GM12875 (cell line): ENCODE data around the gene KRIT1.
"Not testable (repeated sequence)": the region's sequence is repeated elsewhere in the genome, so short reads cannot be mapped to it uniquely, and the experiment has no call there.

Experiments used
- H3K4me3 ChIP-seq: one replicate; pipeline ENCODE4 v1.5.1; 2011; ENCODE audit warnings: low read depth, low read length, control low read depth
- TF ChIP-seq, protein P1 (sequence below): IDR thresholded peaks from 2 replicates; pipeline ENCODE4 v1.5.1; 2011; ENCODE audit warnings: low read depth, mild to moderate bottlenecking, control low read depth, inconsistent platforms, low read length, moderate library complexity, borderline replicate concordance; ENCODE audit not compliant: insufficient read depth

Gene KRIT1

DNA sequence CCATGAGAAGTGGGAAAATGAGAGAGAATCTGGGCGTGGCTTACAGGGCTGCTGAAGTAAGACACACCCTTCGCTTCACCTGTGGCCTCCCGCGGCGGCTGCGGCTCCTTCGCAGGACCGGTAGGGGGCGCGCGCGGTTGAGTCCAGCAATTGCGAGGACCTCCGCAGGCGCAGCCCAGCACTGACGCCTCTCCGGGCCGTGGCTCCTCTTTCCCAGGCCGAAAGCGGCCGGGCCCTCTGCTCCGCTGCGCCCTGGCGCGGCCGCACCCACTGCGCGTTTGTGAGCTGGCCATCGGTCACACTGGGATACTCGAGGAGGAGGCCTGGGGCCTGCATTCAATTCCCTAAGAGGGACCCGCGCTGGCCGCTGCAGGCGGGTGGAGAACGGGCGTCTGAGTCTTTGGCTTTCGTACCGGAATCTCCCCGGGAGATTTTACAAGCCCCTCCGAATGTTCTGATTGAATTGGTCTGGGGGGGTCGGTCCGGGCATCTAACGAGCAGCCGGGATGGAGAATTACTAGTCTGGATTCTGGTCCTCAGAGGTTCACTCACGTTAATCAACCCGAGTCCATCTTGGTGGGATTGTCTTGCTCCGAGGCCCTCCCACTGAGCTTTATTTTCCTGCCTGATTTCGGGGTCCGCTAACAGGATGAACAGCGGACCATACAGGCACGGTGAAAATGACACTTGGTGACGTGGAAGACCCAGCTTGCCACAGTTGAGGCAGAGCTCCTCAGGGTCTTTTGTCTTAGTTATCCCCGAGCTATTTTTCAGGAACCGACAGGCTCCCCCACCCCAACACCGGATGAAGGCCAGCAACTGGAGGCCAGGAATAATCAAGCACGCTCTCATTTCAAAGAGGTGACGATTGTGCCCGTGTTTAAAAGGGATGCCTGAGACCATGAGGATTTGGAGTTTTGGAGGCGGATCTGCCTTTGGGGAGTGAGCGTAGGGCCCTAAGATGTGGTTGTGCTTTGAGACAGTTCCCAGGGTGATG lies 66.5 kb downstream of the KRIT1 start, which contains the start of gene LRRD1:
TSS of gene LRRD1 (minus strand) at position 215 of the 997 bp plus-strand sequence. CDS start 13,940 bp downstream, outside the sequence.
- H3K4me3 ChIP-seq: peak within 1 kb of the TSS; percentile 61
- TF ChIP-seq, protein P1, sequence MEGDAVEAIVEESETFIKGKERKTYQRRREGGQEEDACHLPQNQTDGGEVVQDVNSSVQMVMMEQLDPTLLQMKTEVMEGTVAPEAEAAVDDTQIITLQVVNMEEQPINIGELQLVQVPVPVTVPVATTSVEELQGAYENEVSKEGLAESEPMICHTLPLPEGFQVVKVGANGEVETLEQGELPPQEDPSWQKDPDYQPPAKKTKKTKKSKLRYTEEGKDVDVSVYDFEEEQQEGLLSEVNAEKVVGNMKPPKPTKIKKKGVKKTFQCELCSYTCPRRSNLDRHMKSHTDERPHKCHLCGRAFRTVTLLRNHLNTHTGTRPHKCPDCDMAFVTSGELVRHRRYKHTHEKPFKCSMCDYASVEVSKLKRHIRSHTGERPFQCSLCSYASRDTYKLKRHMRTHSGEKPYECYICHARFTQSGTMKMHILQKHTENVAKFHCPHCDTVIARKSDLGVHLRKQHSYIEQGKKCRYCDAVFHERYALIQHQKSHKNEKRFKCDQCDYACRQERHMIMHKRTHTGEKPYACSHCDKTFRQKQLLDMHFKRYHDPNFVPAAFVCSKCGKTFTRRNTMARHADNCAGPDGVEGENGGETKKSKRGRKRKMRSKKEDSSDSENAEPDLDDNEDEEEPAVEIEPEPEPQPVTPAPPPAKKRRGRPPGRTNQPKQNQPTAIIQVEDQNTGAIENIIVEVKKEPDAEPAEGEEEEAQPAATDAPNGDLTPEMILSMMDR: peak; percentile 96

GRCh38 chr7:92177362-92177761 lies 68.4 kb downstream of the KRIT1 start:
- TF ChIP-seq, protein P1: no peak
- H3K4me3 ChIP-seq: no peak overlapping the region

DNA sequence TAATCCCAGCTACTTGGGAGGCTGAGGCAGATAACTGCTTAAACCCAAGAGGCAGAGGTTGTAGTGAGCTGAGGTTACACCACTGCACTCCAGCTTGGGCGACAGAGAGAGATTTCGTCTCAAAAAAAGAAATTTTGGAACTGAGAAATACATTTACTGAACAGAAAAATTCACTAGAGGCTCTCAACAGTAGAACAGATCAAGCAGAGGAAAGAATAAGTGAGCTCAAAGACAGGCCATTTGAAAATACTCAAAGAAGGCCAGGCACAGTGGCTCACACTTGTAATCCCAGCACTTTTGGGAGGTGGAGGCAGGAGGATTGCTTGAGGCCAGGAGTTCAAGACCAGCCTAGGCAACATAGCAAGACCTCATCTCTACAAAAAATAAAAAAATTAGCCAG lies 76.2 kb downstream of the KRIT1 start:
- H3K4me3 ChIP-seq: not testable (repeated sequence)

DNA sequence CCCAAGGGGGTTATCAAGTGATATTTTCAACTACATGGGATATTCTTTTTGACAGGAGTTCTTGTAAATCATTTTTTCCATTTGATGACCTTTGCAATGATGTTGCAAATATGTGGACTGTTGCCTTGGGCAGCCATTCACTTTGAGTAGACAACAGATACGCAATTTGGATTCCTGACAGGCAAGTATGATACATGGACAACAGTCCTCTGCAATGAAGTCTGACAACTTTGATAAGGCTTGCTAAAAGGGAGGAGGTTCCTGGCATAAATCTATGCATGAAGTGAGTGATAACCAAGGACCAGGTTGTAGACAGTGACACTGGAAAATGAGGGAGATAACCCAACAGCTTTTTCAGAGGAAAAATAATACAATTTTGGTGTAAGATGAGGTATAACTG lies 84.4 kb downstream of the KRIT1 start:
- H3K4me3 ChIP-seq: no peak overlapping the region
- TF ChIP-seq, protein P1: no peak

- no peak overlapping the region for H3K4me3 ChIP-seq
- TF ChIP-seq, protein P1: no peak
These were observed 86.8 kb downstream of the KRIT1 start for GRCh38 chr7:92158660-92159575.

DNA sequence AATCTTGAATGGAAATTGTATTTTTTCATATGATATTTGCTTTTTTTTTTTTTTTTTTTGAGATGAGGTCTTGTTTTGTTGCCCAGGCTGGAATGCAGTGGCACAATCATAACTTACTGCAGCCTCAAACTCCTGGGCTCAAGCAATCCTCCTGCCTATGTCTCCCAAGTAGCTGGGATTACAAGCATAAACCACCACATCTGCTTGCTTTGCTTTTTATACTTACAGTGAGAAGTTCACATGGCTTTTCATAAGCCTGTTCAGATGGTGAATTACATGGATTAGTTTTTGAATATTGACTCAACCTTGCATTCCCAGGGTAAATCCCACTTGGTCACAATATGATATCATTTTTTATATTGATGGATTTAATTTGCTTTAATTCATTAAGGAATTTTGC lies 88.7 kb downstream of the KRIT1 start:
- TF ChIP-seq, protein P1: no peak
- no peak overlapping the region for H3K4me3 ChIP-seq

- no peak overlapping the region for H3K4me3 ChIP-seq
- TF ChIP-seq, protein P1: no peak
These were observed 90.5 kb downstream of the KRIT1 start for GRCh38 chr7:92155108-92155739.
